Measurements from ENCODE around the gene MRPL43.
A peak's percentile ranks its signal among the peaks of the same experiment; 100 is the strongest.

MRPL43 gene

DNA sequence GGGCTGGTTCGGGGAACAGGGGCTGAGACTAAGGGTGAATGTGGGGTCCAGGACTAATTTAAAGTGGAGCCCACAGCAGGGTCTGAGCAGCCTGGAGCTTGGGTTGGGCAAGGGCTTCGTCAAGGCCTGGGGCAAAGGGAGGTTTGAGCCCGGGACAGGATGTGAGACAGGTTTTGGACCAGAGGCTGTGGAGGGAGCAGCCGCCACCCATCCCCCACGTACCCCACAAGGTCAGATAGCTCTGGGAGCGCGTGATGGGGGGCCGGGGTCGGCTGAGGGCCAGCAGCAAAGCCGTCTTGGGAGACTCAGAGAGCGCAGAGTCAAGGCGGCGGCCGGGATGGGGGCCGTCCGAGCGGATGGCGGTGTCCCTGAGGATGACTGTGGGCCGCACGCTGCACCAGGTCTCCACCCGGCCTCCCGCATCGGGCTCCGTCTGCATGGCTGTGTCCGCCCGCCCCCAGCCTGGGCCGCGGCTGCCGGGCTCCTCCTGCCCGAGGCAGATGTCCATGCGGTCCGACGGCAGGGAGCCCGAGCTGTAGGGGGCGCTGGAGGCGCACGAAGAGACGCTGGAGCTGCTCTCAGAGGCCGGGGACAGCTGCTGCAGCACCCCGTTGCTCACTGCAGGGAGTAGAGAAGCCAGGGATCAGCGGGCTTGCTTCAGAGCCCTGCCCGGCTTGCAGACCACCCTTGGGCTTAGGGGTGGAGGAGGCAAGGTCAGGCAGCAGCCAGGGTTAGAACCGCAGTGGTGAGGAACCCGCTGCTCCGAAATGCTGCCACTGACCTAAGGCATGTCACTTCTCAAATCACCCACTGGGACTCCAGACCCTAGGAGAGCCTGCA, 31.5 kb upstream of the MRPL43 start:
- DNase-seq (ENCODE audit: low read depth, low spot score), result peak; percentile 70
- H3K9ac ChIP-seq (ENCODE audit: insufficient read length, low read depth), result peak overlapping the region; percentile 74
- peaks cover 21% of the 10 kb centered on the region for H3K27me3 ChIP-seq (ENCODE audit: insufficient read depth, insufficient read length)
- peak overlapping the region; percentile 27 for H3K4me3 ChIP-seq (ENCODE audit: insufficient read length, low read depth)
- H3K9me3 ChIP-seq (ENCODE audit: insufficient read depth, low read length), result no peaks in the 10 kb centered on the region
- H3K4me1 ChIP-seq (ENCODE audit: insufficient read depth, insufficient read length), result peaks cover 10% of the 10 kb centered on the region
- H3K36me3 ChIP-seq (ENCODE audit: insufficient read depth, insufficient read length, low read length), result no peaks in the 10 kb centered on the region
- TF ChIP-seq ZNF274 (IDR thresholded peaks at IDR 0.05; ENCODE audit: low read depth, low read length) (no peak), SUZ12 (IDR thresholded peaks at IDR 0.05; ENCODE audit: extremely low read depth, insufficient read depth, insufficient read length) (no peak), YY1 (IDR thresholded peaks at IDR 0.05; ENCODE audit: insufficient read depth, insufficient read length) (no peak)

DNA sequence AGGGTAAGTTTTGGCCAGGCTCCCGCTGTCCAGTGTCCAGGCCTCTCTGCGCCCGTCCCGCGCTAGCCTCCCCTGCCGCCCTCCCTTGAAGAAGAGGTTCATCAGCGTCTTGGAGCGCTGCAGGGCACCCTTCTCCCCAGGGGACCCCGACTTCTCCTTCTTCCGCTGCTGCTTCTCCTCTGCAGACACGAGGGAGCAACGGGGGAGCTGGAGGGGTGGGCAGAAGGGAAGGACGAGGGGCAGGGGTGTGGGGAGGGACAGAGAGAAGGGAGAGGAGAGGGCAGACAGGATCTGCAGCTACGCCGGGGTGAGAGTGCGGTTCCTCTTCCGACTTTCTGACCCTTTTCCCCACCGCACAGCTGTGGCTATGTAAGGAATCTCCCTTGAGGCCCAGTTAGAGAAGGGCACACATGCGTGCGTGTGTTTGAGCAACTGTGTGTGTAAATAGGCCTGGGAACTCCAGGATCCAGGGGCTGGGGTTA, 30.9 kb upstream of the MRPL43 start:
- Histone ChIP-seq H3K4me3 (ENCODE audit: insufficient read length, low read depth) (peak overlapping the region; percentile 27), H3K9me3 (ENCODE audit: insufficient read depth, low read length) (no peaks in the 10 kb centered on the region), H3K36me3 (ENCODE audit: insufficient read depth, insufficient read length, low read length) (no peaks in the 10 kb centered on the region), H3K9ac (ENCODE audit: insufficient read length, low read depth) (peak overlapping the region; percentile 74), H3K27me3 (ENCODE audit: insufficient read depth, insufficient read length) (peaks cover 21% of the 10 kb centered on the region), H3K4me1 (ENCODE audit: insufficient read depth, insufficient read length) (peaks cover 10% of the 10 kb centered on the region)
- no peak for DNase-seq (ENCODE audit: low read depth, low spot score)
- TF ChIP-seq YY1 (IDR thresholded peaks at IDR 0.05; ENCODE audit: insufficient read depth, insufficient read length) (no peak), SUZ12 (IDR thresholded peaks at IDR 0.05; ENCODE audit: extremely low read depth, insufficient read depth, insufficient read length) (no peak), ZNF274 (IDR thresholded peaks at IDR 0.05; ENCODE audit: low read depth, low read length) (no peak)

DNA sequence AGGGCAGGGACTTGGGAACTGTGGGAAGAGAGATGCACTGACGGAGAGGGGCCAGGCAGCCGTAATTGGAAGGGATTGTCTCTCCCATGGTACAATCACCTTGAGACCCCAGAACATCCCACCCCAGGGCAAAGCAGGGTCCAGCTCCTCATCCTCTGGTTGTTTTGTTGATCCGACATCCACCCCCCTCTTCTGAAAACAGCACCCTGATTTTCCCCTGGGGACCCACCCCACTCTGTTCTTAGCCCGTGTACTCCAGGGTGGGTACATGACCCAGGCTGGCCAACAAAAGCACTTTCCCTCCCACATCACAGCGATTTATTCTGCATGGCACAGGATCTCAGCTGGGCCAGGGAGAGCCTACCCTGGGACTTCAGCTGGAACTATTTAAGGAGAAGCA, 29.5 kb upstream of the MRPL43 start:
- Histone ChIP-seq H3K9ac (ENCODE audit: insufficient read length, low read depth) (no peak overlapping the region), H3K4me1 (ENCODE audit: insufficient read depth, insufficient read length) (peaks cover 13% of the 10 kb centered on the region), H3K4me3 (ENCODE audit: insufficient read length, low read depth) (no peak overlapping the region), H3K27me3 (ENCODE audit: insufficient read depth, insufficient read length) (peaks cover 21% of the 10 kb centered on the region), H3K9me3 (ENCODE audit: insufficient read depth, low read length) (no peaks in the 10 kb centered on the region), H3K36me3 (ENCODE audit: insufficient read depth, insufficient read length, low read length) (no peaks in the 10 kb centered on the region)
- TF ChIP-seq ZNF274 (IDR thresholded peaks at IDR 0.05; ENCODE audit: low read depth, low read length) (no peak), SUZ12 (IDR thresholded peaks at IDR 0.05; ENCODE audit: extremely low read depth, insufficient read depth, insufficient read length) (no peak), YY1 (IDR thresholded peaks at IDR 0.05; ENCODE audit: insufficient read depth, insufficient read length) (no peak)
- no peak for DNase-seq (ENCODE audit: low read depth, low spot score)

DNA sequence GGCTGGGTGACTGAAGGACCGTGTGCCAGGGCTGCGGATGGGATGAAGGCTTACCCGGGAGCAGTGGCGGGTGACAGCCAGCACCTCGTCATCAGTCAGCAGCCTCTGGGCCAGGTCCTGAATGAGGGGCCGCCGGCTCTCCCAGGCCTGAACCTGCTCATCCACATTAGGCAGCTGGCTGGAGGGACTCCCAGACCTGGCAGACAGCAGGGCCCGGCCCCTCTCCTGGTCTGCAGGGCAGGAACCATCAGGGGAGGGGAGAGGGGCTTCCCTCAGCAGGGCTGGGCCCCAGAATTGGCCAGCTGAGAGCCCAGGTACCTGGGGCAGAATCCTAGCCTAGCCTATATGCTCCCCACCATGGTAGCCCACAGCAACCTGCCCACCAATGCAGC, 28.3 kb upstream of the MRPL43 start:
- peaks cover 13% of the 10 kb centered on the region for H3K4me1 ChIP-seq (ENCODE audit: insufficient read depth, insufficient read length)
- no peaks in the 10 kb centered on the region for H3K36me3 ChIP-seq (ENCODE audit: insufficient read depth, insufficient read length, low read length)
- H3K9ac ChIP-seq (ENCODE audit: insufficient read length, low read depth), result no peak overlapping the region
- DNase-seq (ENCODE audit: low read depth, low spot score), result no peak
- no peak overlapping the region for H3K4me3 ChIP-seq (ENCODE audit: insufficient read length, low read depth)
- TF ChIP-seq ZNF274 (IDR thresholded peaks at IDR 0.05; ENCODE audit: low read depth, low read length) (no peak), SUZ12 (IDR thresholded peaks at IDR 0.05; ENCODE audit: extremely low read depth, insufficient read depth, insufficient read length) (no peak), YY1 (IDR thresholded peaks at IDR 0.05; ENCODE audit: insufficient read depth, insufficient read length) (no peak)
- peaks cover 21% of the 10 kb centered on the region for H3K27me3 ChIP-seq (ENCODE audit: insufficient read depth, insufficient read length)
- no peaks in the 10 kb centered on the region for H3K9me3 ChIP-seq (ENCODE audit: insufficient read depth, low read length)

DNA sequence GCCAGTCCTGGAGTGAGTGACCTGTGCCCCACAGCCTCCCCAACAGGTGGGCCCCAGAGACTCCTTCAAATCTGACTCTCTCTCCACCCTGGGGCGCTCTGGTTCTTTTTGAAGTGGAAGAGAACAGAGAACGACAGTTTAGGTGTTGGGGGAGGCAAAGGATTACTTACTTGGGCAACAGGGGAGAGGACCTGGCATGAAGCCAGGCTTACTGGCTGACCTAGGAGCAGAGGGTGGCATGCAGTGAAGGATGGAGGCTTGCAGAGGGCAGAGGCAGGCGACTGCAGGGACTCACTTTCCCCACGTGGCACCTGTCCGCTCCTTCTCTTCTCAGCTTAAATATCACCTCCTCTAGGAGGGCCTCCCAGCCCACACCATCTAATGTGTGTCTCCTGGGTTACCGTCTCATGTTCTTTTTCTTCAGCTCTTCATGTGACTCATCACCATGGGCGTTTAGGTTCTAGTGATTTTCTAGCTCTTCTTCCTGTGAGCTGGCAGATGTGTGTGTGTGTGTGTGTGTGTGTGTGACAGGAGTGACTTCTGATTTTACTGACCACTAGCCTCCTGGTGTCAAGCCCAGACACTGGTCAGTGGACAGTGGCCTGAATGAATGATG, 27.8 kb upstream of the MRPL43 start:
- Histone ChIP-seq H3K4me1 (ENCODE audit: insufficient read depth, insufficient read length) (peaks cover 13% of the 10 kb centered on the region), H3K27me3 (ENCODE audit: insufficient read depth, insufficient read length) (peaks cover 21% of the 10 kb centered on the region), H3K9me3 (ENCODE audit: insufficient read depth, low read length) (no peaks in the 10 kb centered on the region), H3K4me3 (ENCODE audit: insufficient read length, low read depth) (no peak overlapping the region), H3K9ac (ENCODE audit: insufficient read length, low read depth) (no peak overlapping the region), H3K36me3 (ENCODE audit: insufficient read depth, insufficient read length, low read length) (no peaks in the 10 kb centered on the region)
- TF ChIP-seq ZNF274 (IDR thresholded peaks at IDR 0.05; ENCODE audit: low read depth, low read length), result no peak
- TF ChIP-seq YY1 (IDR thresholded peaks at IDR 0.05; ENCODE audit: insufficient read depth, insufficient read length), result no peak
- TF ChIP-seq SUZ12 (IDR thresholded peaks at IDR 0.05; ENCODE audit: extremely low read depth, insufficient read depth, insufficient read length), result no peak
- DNase-seq (ENCODE audit: low read depth, low spot score), result no peak

DNA sequence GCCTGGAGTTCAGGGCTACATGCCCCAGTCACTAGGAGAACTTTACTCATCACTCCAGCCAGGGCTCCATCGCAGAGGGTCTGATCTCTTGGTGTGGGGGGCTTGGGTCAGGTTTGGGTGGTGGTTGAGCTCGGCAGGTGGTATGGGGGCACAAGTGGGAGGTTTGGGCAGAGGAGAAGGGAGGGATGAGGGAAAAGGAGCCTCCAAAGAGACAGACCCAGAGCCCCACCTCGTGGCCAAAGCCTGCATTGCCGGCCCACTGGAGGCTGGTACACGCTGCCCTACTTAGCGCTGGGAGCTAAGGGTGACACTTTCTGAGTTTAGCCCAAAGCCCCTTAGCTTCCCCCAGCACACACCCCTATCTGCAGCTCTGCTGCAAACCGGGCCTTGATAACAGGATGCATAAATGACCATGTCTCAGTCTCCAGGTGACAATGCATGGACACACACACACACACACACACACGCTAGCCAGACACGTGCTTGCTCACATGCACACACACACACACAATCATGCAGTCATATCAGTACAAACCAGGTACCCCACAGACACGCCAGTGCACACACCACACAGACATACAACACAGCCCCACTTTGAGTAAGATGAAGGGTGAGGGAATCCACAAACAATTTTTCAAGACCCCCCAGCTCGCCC, 27.1 kb upstream of the MRPL43 start:
- Histone ChIP-seq H3K4me1 (ENCODE audit: insufficient read depth, insufficient read length) (peaks cover 13% of the 10 kb centered on the region), H3K9me3 (ENCODE audit: insufficient read depth, low read length) (no peaks in the 10 kb centered on the region), H3K4me3 (ENCODE audit: insufficient read length, low read depth) (no peak overlapping the region), H3K27me3 (ENCODE audit: insufficient read depth, insufficient read length) (peaks cover 21% of the 10 kb centered on the region), H3K9ac (ENCODE audit: insufficient read length, low read depth) (no peak overlapping the region), H3K36me3 (ENCODE audit: insufficient read depth, insufficient read length, low read length) (no peaks in the 10 kb centered on the region)
- DNase-seq (ENCODE audit: low read depth, low spot score), result no peak
- TF ChIP-seq SUZ12 (IDR thresholded peaks at IDR 0.05; ENCODE audit: extremely low read depth, insufficient read depth, insufficient read length) (no peak), YY1 (IDR thresholded peaks at IDR 0.05; ENCODE audit: insufficient read depth, insufficient read length) (no peak), ZNF274 (IDR thresholded peaks at IDR 0.05; ENCODE audit: low read depth, low read length) (no peak)
